GM18526 (cell line): ENCODE results near the gene ANKRD36.
A peak's percentile ranks its signal among the peaks of the same experiment; 100 is the strongest.
"Not testable (repeated sequence)": the region's sequence is repeated elsewhere in the genome, so short reads cannot be mapped to it uniquely, and the experiment has no call there.

Source experiments
- POLR2A ChIP-seq: IDR thresholded peaks from 3 replicates; pipeline ENCODE4 v1.6.1; 2011; ENCODE audit not compliant: insufficient read length; ENCODE audit errors: extremely low read depth

ANKRD36 gene

GRCh38 chr2:97113050-97113881 is at the start of gene ANKRD36:
TSS of gene ANKRD36 (plus strand) at chr2:97113153. CDS start at chr2:97113740, 587 bp downstream.
- peak; percentile 44 for TF ChIP-seq POLR2A

- TF ChIP-seq POLR2A, result no peak
These were observed 45.5 kb upstream of the ANKRD36 start for GRCh38 chr2:97067279-97068004.

- no peak for TF ChIP-seq POLR2A
These were observed 44.9 kb upstream of the ANKRD36 start for GRCh38 chr2:97068074-97068473.

- not testable (repeated sequence) for TF ChIP-seq POLR2A
These were observed 18.0 kb upstream of the ANKRD36 start, which contains the start of gene FAHD2B for GRCh38 chr2:97094772-97095611. TSS of gene FAHD2B (minus strand) at chr2:97094882. CDS start at chr2:97091706, 3,176 bp downstream.

GRCh38 chr2:97095661-97096060 is 17.3 kb upstream of the ANKRD36 start:
- no peak for TF ChIP-seq POLR2A

GRCh38 chr2:97210325-97210724 is 97.4 kb downstream of the ANKRD36 start:
- TF ChIP-seq POLR2A, result no peak

GRCh38 chr2:97267411-97268074 is 154.6 kb downstream of the ANKRD36 start:
- TF ChIP-seq POLR2A, result no peak
